Activated CD4-positive, alpha-beta T cell treated with anti-CD3 and anti-CD28 coated beads, Interleukin-2, amount 50 U/mL, for 24 hours (primary cell): ENCODE results near the gene BRD3OS.
"Not testable (repeated sequence)": the region's sequence is repeated elsewhere in the genome, so short reads cannot be mapped to it uniquely, and the experiment has no call there.

Experiments
- DNase-seq, 2 donors: peaks; one replicate each; pipeline ENCODE4 v3.0.0-alpha.2; 2020; ENCODE audit warnings: low read depth in 1 of 2, low spot score in 1 of 2

Gene BRD3OS

GRCh38 chr9:133988771-133989170, 36.5 kb upstream of the BRD3OS start:
- not testable (repeated sequence) for DNase-seq

- no peak for DNase-seq
These were observed 35.5 kb upstream of the BRD3OS start for GRCh38 chr9:133989625-133990365.

GRCh38 chr9:133990366-133991213, 34.7 kb upstream of the BRD3OS start:
- no peak for DNase-seq

- DNase-seq: no peak
These were observed 33.9 kb upstream of the BRD3OS start for GRCh38 chr9:133991214-133991921.

DNA sequence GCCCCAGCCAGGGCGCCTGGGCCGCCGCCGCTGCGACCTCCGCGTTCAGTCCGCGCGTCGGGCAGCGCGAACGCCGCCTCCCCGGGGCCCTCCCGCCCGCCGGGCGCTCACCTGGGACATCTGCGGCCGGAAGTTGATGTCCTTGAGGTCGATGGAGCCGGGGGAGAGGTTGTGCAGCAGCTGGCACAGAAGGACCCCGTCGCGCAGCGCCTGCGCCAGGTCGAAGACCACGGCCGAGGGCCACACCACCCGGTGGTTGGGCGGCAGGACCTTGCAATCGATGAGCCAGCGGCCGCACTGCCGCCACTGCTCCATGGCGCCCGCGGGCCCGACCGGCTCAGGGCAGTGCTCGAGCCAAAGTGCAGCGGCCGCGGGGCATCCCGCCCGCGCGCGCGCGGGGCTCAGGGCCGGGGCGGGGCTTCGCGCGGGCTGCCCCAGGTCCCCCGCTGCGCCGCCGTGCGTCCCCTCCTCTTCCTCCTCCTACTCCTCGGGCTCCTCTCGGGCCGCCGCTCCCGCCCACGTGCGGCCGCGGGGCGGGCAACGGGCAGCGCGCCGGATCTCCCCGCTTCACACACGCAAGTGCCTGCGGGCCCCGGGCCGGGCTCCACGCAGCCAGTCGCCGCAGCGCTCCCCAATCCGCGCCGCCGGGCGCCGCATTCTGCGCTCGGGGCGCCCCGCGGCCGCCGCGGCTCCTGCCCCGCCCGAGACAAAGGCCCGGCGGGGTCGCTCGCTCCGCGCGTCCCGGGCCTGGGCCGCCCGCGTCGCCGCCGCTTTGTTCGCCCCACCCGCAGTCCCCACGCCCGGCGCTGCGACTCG, 33.1 kb upstream of the BRD3OS start, which contains the start of gene VAV2:
Gene VAV2, minus strand, starts transcription at position 361 of the 816 bp plus-strand sequence. Its CDS starts 46 bp downstream, at position 315.
- peak in 1 of 2 donors; percentile 12 for DNase-seq

GRCh38 chr9:133992780-133993634, 32.3 kb upstream of the BRD3OS start:
- DNase-seq: peak; percentile 49 to 54

GRCh38 chr9:133993635-133994253, 31.5 kb upstream of the BRD3OS start:
- no peak for DNase-seq

DNA sequence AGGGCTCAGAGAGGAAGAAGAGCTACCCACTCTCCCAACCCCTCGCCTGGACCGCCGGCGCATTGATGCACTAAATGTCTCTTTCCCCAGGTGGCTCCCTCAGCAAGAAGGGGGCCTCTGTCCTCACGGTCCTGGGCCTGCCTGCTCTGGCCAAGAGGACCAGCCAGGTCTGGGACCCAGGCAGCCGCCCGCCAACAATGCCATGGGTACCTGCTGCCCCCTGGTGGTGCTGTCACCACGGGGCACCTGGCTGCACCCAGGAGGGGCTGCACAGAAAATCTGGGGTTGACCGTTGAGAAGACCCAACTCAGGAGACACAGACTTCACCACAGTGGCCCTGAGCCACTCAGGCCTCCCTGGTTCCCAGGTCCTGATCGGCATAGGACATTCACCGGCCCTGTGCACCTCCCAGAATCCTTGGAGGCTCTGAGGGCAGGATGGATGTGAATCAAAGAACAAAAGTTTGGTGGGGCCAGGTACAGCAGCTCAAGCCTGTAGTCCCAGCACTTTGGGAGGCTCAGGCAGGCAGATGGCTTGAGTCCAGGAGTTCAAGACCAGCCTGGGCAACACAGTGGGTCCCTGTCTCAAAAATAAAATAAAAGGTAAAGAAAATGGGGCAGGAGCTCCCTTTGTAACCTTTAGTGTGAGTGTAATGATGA, 30.8 kb upstream of the BRD3OS start:
- peak; percentile 63 to 65 for DNase-seq

- DNase-seq: no peak
These were observed 30.0 kb upstream of the BRD3OS start for GRCh38 chr9:133995012-133995896.

- DNase-seq: no peak
These were observed 28.5 kb upstream of the BRD3OS start for GRCh38 chr9:133996531-133997520.

- no peak for DNase-seq
These were observed 27.7 kb upstream of the BRD3OS start for GRCh38 chr9:133997584-133997983.

DNA sequence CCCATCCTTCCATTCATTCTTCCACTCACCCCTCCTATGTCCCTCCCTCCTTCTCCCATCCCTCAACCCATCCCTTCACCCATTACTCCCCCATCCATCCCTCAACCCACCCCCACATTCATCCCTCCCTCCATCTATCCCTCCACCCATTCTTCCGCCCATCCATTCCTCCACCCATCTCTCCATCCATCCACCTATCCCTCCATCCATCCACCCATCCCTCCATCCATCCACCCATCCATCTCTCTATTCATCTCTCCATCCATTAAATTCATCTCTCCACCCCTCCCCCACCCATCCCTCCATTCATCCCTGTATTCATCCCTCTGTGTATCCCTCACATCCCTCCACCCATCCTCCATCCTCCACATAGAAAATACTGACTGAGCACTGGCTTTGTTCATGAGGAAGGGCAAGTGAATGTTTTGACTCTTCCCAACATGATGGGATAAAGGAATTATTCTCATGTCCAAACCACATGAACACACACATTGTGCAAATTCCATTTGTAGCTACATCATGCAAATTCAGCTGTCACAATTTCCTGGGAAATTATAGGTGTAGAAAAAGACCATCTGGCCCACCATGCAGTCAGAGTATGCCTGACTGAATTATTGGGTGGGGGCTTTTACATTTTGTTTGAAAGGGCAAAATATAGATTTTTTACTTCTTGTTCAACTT, 26.2 kb upstream of the BRD3OS start:
- DNase-seq: no peak

- DNase-seq: no peak
These were observed 25.4 kb upstream of the BRD3OS start for GRCh38 chr9:133999851-134000265.

DNA sequence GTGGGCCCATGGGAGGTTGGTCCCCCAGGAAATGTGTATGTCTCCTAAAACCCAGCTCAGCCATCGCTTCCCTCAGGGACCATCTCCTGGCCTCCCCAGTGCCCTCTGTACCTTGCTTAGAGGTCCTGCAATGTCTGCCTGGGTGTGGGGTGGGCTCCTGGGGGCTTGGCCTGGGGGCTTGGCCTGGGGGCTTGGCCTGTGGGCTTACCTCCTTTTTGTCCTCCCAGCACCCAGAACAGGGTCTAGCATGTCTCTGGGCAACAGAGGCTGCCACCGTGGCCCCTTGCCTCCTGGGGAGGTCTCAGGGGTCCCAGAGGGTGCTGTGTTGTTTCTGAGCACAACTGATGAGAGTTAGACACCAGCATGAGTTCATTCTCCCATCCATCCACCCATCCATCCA, 22.5 kb upstream of the BRD3OS start:
- no peak for DNase-seq

GRCh38 chr9:134003237-134003636, 22.0 kb upstream of the BRD3OS start:
- no peak for DNase-seq
